ENCODE results near the gene HOXD9.

The HOXD9 gene

GRCh38 chr2:176110415-176111308 lies 11.9 kb upstream of the HOXD9 start:
- DNase-seq (ENCODE audit: extremely low read depth, low read depth), result no peak
- no peak for TF ChIP-seq CTCF (IDR thresholded peaks at IDR 0.05; ENCODE audit: low read depth, low read length)

GRCh38 chr2:176111309-176111663 lies 11.2 kb upstream of the HOXD9 start:
- TF ChIP-seq CTCF (IDR thresholded peaks at IDR 0.05; ENCODE audit: low read depth, low read length), result peak; percentile 54
- no peak for DNase-seq (ENCODE audit: extremely low read depth, low read depth)

GRCh38 chr2:176111846-176112374 lies 10.6 kb upstream of the HOXD9 start:
- DNase-seq (ENCODE audit: extremely low read depth, low read depth), result no peak
- no peak for TF ChIP-seq CTCF (IDR thresholded peaks at IDR 0.05; ENCODE audit: low read depth, low read length)

GRCh38 chr2:176112375-176113302 lies 9.9 kb upstream of the HOXD9 start:
- DNase-seq (ENCODE audit: extremely low read depth, low read depth), result no peak
- no peak for TF ChIP-seq CTCF (IDR thresholded peaks at IDR 0.05; ENCODE audit: low read depth, low read length)

- no peak for TF ChIP-seq CTCF (IDR thresholded peaks at IDR 0.05; ENCODE audit: low read depth, low read length)
- no peak for DNase-seq (ENCODE audit: extremely low read depth, low read depth)
Measured at GRCh38 chr2:176114120-176114929, 8.2 kb upstream of the HOXD9 start.

GRCh38 chr2:176114930-176115625 lies 7.4 kb upstream of the HOXD9 start:
- no peak for DNase-seq (ENCODE audit: extremely low read depth, low read depth)
- no peak for TF ChIP-seq CTCF (IDR thresholded peaks at IDR 0.05; ENCODE audit: low read depth, low read length)

Data from AG09319 (cell line).